WI38 (cell line): ENCODE data around the gene ANKRD33B.

ENCODE experiments used
- H3K4me3 ChIP-seq: 2 replicates; pipeline ENCODE4 v1.5.1; 2011; ENCODE audit warnings: low read depth, mild to moderate bottlenecking, control low read depth, low read length
- TF ChIP-seq, protein P1 (sequence below): IDR thresholded peaks from 2 replicates; pipeline ENCODE4 v1.5.1; 2012; ENCODE audit warnings: low read depth, mild to moderate bottlenecking, control low read depth, low read length

ANKRD33B gene

DNA sequence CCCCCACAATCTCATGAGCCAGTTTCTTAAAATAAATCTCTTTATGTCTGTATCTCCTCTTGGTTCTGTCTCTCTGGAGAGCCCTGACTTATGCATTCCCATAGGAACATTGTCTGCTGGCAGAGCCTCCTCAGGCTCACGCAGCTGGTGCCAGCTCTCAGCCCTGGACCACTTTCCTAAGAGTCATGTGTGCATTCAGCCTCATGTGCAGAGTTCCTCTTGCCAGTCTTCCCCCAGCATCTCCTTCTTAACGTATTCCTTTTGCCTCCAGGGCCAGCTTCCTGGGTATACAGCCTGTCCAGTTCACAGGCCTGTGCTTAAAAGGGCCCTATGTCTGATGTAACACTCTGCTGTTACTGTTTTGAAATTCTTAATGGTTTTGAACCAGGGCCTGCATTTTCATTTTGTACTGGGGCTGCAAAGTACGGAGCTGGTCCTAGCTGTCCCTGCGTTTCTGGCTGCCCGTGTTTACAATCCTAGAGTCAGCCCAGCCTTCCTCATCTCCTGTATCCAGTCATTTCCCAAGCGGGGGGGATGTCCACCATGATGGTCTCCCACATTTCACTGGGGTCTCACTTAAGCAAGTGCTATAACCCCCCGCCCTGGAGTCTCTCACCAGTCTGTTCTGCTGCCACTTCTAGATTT is 18.1 kb downstream of the ANKRD33B start:
- TF ChIP-seq, protein P1, sequence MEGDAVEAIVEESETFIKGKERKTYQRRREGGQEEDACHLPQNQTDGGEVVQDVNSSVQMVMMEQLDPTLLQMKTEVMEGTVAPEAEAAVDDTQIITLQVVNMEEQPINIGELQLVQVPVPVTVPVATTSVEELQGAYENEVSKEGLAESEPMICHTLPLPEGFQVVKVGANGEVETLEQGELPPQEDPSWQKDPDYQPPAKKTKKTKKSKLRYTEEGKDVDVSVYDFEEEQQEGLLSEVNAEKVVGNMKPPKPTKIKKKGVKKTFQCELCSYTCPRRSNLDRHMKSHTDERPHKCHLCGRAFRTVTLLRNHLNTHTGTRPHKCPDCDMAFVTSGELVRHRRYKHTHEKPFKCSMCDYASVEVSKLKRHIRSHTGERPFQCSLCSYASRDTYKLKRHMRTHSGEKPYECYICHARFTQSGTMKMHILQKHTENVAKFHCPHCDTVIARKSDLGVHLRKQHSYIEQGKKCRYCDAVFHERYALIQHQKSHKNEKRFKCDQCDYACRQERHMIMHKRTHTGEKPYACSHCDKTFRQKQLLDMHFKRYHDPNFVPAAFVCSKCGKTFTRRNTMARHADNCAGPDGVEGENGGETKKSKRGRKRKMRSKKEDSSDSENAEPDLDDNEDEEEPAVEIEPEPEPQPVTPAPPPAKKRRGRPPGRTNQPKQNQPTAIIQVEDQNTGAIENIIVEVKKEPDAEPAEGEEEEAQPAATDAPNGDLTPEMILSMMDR: no peak
- H3K4me3 ChIP-seq: no peak overlapping the region

DNA sequence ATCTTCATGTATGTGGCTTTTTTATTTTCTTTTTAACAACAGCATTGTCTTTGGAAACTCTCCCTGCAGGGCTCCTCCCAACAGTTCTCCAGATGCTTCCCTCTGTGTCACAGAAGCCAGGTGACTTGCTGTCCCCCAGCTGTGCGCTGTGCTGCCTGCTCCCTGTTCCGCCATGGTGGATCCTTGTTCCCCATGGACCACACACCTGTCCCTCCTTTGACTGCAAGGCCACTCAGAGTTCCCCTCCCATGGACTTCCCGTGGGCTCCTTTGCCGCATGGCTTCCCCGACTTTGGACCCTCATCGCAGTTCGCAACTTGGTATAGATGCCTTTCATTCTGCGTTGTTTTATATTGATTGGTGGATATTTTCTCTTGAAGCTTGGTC is 18.6 kb downstream of the ANKRD33B start:
- TF ChIP-seq, protein P1: no peak
- H3K4me3 ChIP-seq: no peak overlapping the region

DNA sequence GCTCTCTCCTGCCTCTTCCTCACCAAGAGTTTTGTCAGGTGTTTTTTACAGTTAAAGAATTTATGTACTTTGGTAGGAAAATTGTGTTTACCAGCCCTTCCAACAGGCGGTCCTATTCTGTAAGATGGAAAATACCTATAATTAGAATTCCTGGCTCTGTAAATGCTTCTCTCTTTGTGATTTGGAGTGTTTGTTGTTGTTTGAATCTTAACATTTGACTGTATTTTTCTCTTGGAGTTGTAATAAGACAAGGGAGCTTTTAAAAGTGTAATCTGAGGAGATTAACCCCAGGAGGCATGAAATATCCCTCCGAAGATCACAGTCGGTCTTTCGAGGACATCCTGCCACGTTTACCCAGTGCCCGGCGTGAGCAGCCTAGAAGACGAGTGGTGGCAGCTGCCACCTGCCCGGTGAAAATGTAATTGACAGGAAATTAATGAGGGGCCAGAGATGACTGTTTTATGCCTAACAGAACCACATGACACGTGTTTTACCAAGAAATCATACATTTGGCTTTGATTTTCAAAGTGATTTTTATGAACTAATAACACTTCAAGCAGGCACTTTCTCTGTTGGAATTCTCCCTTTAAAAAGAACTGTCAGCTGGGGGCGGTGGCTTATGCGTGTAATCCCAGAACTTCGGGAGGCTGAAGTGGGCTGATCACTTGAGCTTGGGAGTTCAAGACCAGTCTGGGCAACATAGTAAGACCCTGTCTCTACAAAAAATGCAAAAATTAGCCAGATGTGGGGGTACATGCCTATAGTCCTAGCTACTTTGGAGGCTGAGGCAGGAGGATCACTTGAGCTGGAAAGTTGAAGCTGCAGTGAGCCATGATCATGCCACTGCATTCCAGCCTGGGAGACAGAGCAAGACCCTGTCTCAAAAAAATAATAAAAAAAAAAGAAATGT is 20.0 kb downstream of the ANKRD33B start:
- TF ChIP-seq, protein P1: no peak
- no peak overlapping the region for H3K4me3 ChIP-seq

DNA sequence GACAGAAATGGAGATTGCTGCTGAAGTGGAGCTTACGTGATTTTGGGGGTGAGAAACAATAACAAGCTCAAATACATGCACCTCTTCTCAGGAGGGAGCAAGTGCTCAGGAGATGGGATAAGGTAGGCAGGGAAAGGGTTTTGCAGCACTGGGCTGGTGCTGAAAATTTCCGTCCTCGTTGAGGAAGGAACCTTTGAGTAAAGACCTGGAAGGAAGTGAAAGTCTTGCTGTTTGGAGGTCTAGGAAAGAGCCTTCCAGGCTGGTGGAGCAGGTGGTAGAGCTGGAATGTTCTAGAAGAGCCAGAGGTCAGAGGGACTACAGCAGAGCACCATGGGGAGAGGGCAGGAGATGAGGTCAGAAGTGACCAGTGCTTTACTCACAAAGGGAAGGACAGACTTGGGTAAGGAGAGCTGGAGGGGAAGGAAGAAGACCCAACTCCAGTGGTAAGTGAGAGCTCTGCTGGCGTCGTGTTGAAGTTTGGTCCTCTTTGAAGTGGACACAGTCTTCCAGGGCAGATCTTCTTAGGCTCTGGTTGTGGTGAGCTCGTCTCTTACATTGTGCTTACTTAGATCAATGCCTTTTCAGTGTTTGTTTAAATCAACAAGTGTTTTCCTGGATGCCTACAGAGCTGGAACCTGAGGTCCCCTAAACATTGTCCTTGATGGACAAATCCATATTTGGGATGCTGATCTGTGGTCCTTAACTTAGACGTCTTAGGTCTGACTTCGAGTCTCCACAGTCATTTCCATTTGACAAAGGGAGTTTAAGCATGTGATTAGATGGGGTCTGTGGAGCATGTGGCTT is 21.0 kb downstream of the ANKRD33B start:
- TF ChIP-seq, protein P1: no peak
- H3K4me3 ChIP-seq: no peak overlapping the region

DNA sequence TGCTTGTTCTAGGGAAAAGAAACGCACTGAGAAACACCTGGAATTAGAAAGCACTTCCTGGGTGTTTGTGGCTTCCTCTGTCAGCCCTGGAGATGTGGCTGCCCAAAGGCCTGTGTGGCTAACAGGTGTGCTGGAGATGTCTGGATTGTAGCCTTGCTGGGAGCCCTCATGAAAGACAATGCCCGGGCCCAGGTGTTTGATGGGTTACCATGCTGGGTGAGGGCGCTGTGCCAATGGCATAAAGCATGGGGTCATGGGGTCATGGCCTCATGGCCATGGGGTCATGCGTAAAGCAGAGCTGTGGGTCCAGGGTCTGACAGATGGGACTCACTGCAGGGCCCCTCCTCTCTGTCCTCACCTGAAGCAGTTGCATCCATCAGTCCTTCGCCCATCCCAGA is 21.6 kb downstream of the ANKRD33B start:
- TF ChIP-seq, protein P1: no peak
- no peak overlapping the region for H3K4me3 ChIP-seq

DNA sequence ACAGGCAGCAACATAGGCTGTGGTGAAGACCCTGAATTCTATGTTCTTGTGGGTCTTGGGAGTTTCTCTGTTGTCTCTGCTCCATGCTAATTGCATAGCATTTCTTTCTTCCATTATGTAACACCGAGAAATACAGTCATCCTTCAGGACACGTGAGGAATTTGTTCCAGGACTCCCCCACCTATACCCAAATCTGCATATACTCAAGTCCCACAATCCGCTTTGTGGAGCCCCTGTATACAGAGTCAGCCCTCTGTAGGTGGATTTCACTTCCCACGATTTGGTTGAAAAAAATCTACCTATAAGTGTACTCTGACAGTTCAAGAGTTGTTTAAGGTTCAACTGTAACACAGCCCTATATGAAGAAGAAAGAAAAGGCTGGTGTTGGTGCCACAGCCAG is 22.1 kb downstream of the ANKRD33B start:
- no peak overlapping the region for H3K4me3 ChIP-seq
- TF ChIP-seq, protein P1: no peak

DNA sequence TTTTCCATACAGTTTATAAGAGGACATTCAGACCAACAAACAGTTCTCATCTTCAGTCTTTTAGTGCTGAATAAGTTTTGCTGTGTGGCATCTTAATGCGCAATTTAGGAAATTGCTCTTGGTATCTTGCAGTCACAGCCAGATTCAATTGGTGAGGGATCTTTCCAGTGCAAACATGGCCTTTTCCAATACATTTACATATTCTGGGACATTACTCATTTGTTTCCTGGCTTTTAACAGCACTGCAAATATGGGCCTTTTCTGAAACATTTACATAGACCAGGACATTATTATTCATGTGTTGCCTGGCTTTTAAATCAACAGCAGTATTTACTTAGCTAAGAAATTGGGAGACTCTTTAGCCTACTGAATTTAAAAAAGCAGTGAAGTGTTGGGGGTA is 22.7 kb downstream of the ANKRD33B start:
- H3K4me3 ChIP-seq: no peak overlapping the region
- TF ChIP-seq, protein P1: no peak
